SJSA1 (cell line): Measurements from ENCODE around the gene RNF130. TPM values are rescaled to one million over a fixed set of nuclear protein-coding genes. Genes with fewer than 3 reads are reported as not detected.

Experiments
- DNase-seq, 2 experiments: peaks; one replicate each; pipeline ENCODE4 v3.0.0-alpha.2; 2015 to 2020; ENCODE audit warnings: low spot score in 2 of 2, low read depth in 1 of 2
- H3K27ac ChIP-seq: fragments of 250-450 bp; sonication (Bioruptor Pico); 2 replicates; pipeline ENCODE4 v1.5.1; 2020; ENCODE audit warnings: mild to moderate bottlenecking, moderate library complexity
- H3K27me3 ChIP-seq: fragments of 250-450 bp; sonication (Bioruptor Pico); replicated peaks from 2 replicates; pipeline ENCODE4 v1.5.1; 2020; ENCODE audit warnings: mild to moderate bottlenecking, moderate library complexity
- H3K36me3 ChIP-seq: fragments of 250-450 bp; sonication (Bioruptor Pico); 2 replicates; pipeline ENCODE4 v1.5.1; 2020; ENCODE audit warnings: mild to moderate bottlenecking
- H3K4me1 ChIP-seq: fragments of 250-450 bp; sonication (Bioruptor Pico); replicated peaks from 2 replicates; pipeline ENCODE4 v1.6.1; 2021; ENCODE audit warnings: mild to moderate bottlenecking
- H3K4me3 ChIP-seq: fragments of 250-450 bp; sonication (Bioruptor Pico); 2 replicates; pipeline ENCODE4 v1.5.1; 2020; ENCODE audit warnings: mild to moderate bottlenecking
- H3K9me3 ChIP-seq: fragments of 250-450 bp; sonication (Bioruptor Pico); replicated peaks from 2 replicates; pipeline ENCODE4 v1.5.1; 2020; ENCODE audit warnings: mild to moderate bottlenecking
- total RNA-seq: library from RNA; depleted of rRNA; stranded (reverse); fragments of >200 nt; shearing (Covaris generic); gene quantifications from 2 replicates; pipeline ENCODE4 v1.2.3, GENCODE V29; 2014

The RNF130 gene
- total RNA-seq, 1 experiment from 2014 or later: 0.61 TPM

DNA sequence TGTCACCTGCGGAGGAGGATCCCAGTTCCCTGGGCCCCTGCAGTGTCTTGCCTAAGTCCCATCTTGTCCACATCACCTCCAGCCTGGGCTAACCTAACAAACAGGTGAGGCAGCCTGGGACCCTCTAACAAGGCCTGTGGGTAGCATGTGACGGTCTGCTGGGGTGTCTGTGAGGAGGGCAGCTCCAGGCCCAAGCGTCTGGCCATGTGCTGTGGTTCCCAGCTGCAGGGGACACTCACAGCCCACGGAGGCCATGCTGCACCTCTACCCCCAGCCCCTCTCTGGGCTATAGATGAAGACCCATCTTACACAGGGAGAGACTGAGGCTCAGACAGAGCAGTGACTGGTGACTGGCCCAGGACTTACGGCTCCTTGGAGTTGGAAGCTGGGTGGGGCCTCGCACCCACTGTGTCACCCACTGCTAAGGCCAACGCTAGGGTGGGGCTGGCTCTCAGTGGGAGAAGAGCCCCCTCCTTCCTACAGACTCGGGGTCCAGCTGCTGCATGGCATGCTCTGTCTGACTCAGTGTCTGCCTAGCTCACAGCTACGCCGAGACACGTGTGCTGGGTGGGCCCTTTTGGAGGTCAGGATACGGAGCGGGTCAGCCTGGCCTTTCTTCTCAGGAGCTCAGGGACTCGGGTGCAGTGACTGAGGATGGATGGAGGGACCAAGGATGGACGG lies 40.8 kb upstream of the RNF130 start:
- Histone ChIP-seq H3K9me3 (peaks cover 5% of the 10 kb centered on the region; the same call in 1 of the 2 replicates), H3K4me3 (no peak overlapping the region), H3K4me1 (no peaks in the 10 kb centered on the region), H3K36me3 (no peaks in the 10 kb centered on the region), H3K27me3 (no peaks in the 10 kb centered on the region), H3K27ac (no peak overlapping the region)
- peak in 1 of 2 experiments; percentile 40 for DNase-seq

DNA sequence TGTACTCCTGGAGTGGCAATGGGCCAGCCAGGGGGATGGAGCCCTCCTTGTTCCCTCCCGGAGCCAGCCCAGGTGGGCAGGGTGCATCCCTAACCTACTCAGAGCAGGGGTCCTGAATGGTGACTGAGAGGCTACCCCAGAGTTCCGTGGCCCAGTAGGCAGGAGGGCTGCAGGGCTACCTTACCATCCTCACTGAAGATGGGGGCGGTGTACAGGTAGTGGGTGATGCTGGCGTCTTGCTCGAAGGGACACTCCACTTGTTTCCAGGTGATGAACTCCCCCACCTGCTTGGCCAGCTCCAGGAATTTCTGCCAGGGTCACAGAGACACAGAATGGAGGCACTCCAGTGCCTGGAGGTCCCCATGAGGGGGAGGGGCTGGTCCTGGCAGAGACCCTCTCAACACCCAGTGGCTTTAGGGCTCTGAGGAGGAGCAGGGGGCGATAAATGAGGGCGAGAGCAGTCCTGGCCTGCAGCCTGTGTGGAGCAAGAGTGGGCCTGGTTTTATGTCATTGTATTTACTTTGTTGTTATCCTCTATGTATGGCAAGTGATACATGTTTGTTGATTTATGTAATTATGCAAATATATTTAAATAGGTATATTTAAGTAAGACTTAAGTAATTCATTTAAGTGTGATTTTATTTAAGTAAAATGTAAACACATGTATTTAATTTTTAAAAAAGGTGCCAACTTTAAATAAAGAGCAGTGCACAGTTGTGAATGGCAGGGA lies 39.9 kb upstream of the RNF130 start:
- Histone ChIP-seq H3K36me3 (no peaks in the 10 kb centered on the region), H3K9me3 (peaks cover 6% of the 10 kb centered on the region; the same call in 1 of the 2 replicates), H3K27ac (no peak overlapping the region), H3K4me1 (no peaks in the 10 kb centered on the region), H3K4me3 (no peak overlapping the region), H3K27me3 (no peaks in the 10 kb centered on the region)
- DNase-seq: peak in 1 of 2 experiments; percentile 44

DNA sequence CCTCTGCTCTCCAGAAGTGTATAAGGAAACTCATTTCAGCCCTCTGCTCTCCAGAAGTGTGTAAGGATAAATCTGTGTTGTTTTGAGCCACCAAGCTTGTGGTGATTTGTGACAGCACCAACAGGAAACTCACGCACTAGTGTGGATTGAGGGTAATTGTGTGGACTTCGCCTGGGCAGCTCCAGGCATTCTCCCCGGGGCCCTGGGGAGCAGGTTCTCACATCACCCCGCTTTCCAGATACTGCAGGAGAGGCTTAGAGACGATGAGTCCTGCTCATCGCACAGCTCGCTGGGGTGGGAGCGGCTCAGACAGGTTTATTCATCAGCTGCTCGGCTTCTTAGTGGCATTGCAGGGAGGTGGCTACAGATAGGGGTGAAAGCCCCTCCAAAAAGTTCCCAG lies 38.4 kb upstream of the RNF130 start:
- Histone ChIP-seq H3K36me3 (no peaks in the 10 kb centered on the region), H3K27me3 (no peaks in the 10 kb centered on the region), H3K9me3 (peaks cover 6% of the 10 kb centered on the region; the same call in 1 of the 2 replicates), H3K27ac (no peak overlapping the region), H3K4me3 (no peak overlapping the region), H3K4me1 (no peaks in the 10 kb centered on the region)
- DNase-seq: peak in 1 of 2 experiments; percentile 32

- Histone ChIP-seq H3K36me3 (no peaks in the 10 kb centered on the region), H3K27me3 (no peaks in the 10 kb centered on the region), H3K4me1 (no peaks in the 10 kb centered on the region), H3K4me3 (no peak overlapping the region), H3K27ac (no peak overlapping the region), H3K9me3 (peaks cover 6% of the 10 kb centered on the region; the same call in 1 of the 2 replicates)
- DNase-seq: no peak
Measured at GRCh38 chr5:180107005-180107404, 35.4 kb upstream of the RNF130 start.

DNA sequence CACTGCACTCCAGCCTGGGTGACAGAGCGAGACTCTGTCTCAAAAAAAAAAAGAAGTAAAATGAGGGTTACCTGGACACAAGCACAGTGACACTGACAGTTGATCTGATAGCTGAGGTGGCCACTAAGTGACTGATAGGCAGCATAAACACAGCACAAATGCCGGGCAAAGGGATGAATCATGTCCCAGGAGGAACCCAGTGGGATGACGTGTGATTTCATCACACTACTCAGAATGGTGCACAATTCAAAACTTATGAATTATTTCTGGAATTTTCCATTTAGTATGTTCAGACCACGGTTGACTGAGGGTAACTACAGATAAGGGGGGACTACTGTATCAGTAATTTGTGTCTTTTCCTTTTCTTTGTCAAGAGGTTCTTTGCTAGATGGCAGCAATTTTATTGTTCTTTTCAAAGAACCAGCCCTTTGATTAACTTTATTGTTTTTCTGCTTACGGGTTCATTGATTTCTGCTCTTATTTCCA lies 34.3 kb upstream of the RNF130 start:
- no peak for DNase-seq
- Histone ChIP-seq H3K9me3 (peaks cover 6% of the 10 kb centered on the region), H3K36me3 (no peaks in the 10 kb centered on the region), H3K27ac (no peak overlapping the region), H3K27me3 (no peaks in the 10 kb centered on the region), H3K4me1 (no peaks in the 10 kb centered on the region), H3K4me3 (no peak overlapping the region)

GRCh38 chr5:180104168-180104530 lies 32.6 kb upstream of the RNF130 start:
- no peak for DNase-seq
- Histone ChIP-seq H3K27me3 (no peaks in the 10 kb centered on the region), H3K4me3 (no peak overlapping the region), H3K27ac (no peak overlapping the region), H3K4me1 (no peaks in the 10 kb centered on the region), H3K36me3 (no peaks in the 10 kb centered on the region), H3K9me3 (peaks cover 6% of the 10 kb centered on the region)

DNA sequence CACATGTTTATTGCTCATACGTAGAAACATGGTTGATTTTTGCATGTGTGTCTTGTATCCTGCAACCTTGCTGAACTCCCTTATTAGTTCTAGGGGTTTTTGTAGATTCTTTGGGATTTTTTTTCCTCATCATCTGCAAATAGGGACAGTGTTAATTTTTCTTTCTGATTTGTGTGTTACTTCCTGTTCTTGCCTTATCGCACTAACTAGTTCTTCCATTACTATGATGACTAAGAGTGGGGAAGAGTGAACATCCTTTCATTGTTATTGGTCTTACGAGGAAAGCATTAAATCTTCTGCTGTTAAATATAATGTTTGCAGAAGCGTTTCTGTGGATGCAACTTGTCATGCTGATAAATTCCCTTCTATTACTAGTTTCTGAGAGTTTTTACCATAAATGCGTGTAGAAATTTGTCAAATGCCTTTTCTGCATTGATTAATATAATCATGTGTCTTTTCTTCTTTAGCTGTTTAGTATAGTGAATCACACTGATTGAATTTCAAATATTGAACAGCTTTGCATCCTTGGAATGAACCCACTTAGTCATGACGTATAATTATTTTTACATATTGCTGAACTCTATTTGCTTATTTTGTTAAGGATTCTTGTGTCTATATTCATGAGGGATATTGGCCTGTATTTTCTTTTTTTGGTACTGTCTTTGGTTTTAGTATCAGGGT lies 32.1 kb upstream of the RNF130 start:
- no peak for DNase-seq
- no peaks in the 10 kb centered on the region for H3K4me1 ChIP-seq
- H3K27ac ChIP-seq: no peak overlapping the region
- H3K4me3 ChIP-seq: no peak overlapping the region
- peaks cover 6% of the 10 kb centered on the region for H3K9me3 ChIP-seq
- H3K27me3 ChIP-seq: no peaks in the 10 kb centered on the region
- no peaks in the 10 kb centered on the region for H3K36me3 ChIP-seq

DNA sequence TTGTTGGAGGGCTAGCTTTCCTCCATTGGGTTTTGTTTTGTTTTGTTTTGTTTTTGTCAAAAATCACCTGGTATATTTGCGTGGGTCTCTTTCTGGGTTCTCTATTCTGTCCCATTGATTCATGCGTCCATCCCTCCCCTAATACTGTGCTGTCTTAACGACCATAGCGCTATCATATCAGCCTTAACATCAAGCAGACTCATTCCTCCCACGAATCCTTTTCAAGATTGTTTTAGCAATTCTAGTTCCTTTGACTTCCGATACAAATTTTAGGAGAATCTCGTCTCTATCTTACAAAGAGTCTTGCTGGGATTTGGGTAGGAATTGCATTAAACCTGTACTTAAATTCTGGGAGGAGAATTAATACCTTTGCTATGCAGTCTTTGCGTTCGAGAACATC lies 31.1 kb upstream of the RNF130 start:
- Histone ChIP-seq H3K27me3 (no peaks in the 10 kb centered on the region), H3K36me3 (no peaks in the 10 kb centered on the region), H3K4me3 (no peak overlapping the region), H3K27ac (no peak overlapping the region), H3K4me1 (no peaks in the 10 kb centered on the region), H3K9me3 (peaks cover 5% of the 10 kb centered on the region)
- DNase-seq: no peak

DNA sequence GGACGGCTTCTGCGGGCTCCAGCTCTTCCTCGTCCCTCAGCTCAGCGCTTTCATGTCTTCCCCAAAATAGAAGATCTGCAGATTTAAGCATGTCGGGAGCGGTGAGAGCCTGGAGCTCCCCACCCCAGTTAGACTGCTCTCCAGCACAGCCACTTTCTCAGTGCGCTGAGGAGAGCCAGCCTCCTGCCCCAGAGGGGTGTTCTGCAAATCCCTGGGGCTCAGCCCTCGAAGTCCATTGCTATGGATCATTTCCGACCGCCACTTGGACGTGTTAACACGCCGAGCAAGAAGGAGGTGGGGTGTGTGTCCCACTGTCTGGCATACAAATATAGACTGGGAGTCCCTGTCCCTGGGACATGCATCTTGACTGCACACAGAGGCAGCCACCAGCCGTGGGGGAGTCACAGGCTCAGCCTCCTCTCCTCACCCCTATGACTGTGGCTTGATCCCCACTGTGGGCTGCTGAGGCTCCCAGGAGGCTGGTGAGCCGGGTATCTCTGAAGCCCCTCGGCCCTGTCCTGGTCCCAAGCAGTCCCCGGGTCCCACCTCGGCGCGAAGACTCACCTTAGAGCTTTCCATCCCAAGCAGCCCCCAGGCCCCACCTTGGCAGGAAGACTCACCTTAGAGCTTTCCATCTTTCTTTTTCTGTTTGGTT lies 30.0 kb upstream of the RNF130 start:
- H3K27ac ChIP-seq: no peak overlapping the region
- no peak overlapping the region for H3K4me3 ChIP-seq
- H3K27me3 ChIP-seq: no peaks in the 10 kb centered on the region
- H3K9me3 ChIP-seq: peaks cover 3% of the 10 kb centered on the region
- no peak for DNase-seq
- H3K4me1 ChIP-seq: no peaks in the 10 kb centered on the region
- H3K36me3 ChIP-seq: no peaks in the 10 kb centered on the region

DNA sequence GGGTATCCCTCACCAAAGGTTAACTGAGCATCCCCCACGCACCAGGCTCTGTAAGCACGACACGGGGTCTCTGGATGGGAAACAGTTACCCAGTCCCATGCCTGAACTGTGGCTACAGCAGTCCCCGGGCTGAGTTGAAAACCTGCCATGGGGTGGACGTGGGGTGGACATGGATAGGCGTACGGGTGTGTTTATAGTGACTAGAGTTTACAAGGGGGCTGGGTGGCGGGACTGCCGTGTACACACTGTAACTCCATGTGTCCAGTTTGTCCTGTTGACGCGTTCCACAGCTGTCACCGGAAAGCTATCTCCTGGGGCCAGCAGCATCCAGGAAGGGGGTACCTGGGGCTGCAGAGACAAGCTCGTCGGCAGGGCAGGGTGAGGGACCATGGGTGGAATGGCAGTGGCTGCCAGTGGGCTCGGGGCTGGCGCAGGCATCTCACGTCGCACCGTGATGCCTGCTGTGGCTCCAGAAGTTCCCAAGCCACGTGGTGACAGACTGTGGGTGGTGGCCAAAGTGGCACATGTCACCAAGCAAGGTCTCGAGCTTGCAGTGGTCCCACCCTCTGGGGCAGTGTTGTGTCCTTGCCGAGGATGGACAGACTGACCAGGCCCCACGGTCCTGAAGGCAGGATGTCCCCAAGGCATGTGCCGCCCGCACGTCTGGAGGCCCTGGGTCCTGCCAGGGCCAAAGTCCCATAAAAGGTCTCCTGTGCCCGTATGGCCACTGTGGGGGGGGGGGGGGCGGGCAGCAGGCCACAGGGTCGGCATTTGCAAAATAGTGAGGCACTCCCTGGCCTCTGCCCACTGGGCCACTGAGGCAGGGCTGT lies 29.3 kb upstream of the RNF130 start:
- Histone ChIP-seq H3K27ac (no peak overlapping the region), H3K27me3 (no peaks in the 10 kb centered on the region), H3K9me3 (peaks cover 3% of the 10 kb centered on the region), H3K4me3 (no peak overlapping the region), H3K36me3 (no peaks in the 10 kb centered on the region), H3K4me1 (no peaks in the 10 kb centered on the region)
- no peak for DNase-seq

DNA sequence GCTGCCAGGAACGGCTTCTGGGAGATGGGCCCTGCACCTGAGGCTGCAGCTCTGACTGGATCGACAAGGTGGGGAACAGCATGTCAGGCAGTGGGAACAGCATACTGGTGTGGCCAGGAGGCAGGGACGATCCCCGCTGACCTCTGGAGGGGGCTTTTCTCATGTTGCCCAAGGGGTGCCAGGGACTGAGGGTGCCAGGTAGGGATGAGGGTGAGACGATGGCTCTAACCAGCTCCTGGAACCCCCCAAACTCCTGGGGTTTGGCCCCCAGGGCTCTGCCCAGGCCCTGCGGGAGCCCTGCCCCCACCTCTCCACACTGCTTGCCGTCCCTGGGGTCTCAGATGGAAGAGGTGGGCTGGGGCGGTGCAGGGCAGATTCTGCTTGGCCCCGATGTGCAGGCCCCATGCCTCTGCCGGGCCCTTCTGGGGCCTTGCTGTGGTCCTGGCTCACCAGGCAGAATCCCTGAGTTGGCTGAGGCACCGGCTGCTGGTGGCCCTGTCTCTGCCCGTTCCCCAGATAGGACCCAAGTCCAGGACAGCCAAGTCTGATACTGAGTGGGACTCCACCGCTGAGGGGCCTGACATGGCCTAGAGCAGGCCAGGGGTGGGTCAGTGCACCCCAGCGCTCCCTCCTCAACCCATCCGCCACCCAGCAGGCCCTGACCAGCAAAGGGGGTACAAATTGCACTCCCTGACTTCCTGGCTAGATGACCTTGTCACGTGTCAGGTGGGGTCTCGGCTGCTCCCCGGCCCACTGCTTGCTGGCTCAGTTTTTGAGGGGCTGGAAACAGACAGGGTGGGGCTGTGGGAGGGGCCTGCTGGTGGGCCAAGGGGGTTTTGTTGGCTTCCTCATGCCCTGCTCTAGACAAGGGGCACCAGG lies 28.4 kb upstream of the RNF130 start:
- no peak for DNase-seq
- Histone ChIP-seq H3K27ac (no peak overlapping the region), H3K4me3 (no peak overlapping the region), H3K4me1 (no peaks in the 10 kb centered on the region), H3K36me3 (no peaks in the 10 kb centered on the region), H3K9me3 (peaks cover 6% of the 10 kb centered on the region; the same call in 1 of the 2 replicates), H3K27me3 (no peaks in the 10 kb centered on the region)

DNA sequence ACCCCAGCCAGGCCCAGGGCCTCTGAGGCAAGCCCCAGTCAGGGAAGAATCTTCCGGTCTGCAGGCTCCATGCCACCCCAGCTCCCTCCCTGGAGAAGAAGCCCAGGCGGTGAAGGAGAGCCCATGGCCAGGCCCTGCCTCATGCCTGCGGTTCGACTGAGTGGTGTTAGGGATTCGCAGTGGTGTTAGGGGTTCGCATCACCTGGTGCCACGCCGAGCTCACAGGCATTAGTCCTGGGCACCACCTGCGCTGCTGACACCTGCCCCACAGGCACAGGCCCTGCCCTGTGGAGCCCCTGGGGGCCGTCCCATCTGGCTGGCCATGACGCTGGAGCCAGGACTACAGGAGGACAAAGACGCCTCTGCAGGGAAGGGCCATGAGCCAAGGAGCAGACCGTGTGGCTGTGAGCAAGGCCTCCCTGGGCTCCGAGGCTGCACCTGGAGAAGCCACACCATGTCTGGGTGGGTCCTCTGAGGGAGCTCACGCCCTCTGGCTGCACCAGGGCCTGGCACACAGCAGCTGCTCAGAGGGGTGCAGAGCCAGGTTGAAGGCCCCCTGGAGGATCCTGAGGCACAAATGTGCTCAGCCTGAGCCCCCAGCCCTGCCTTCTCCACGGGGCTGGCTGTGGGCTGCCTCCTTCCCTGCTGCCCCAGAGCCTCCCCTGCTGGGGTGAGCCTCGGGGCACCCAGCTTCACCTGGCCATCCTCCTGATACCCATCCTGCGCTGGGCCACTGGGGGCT lies 27.6 kb upstream of the RNF130 start:
- Histone ChIP-seq H3K27ac (no peak overlapping the region), H3K36me3 (no peaks in the 10 kb centered on the region), H3K4me1 (no peaks in the 10 kb centered on the region), H3K27me3 (no peaks in the 10 kb centered on the region), H3K4me3 (no peak overlapping the region), H3K9me3 (peaks cover 6% of the 10 kb centered on the region; the same call in 1 of the 2 replicates)
- no peak for DNase-seq
